ENCODE measurements around the gene LDLRAD3.

- TF ChIP-seq EZH2phosphoT487 (IDR thresholded peaks at IDR 0.05; ENCODE audit: borderline replicate concordance, low read length) (no peak), CTCF (conservative IDR thresholded peaks at IDR 0.05; ENCODE audit: low read depth, low read length) (no peak), EZH2 (IDR thresholded peaks at IDR 0.05; ENCODE audit: low read length, unreplicated experiment) (no peak)
Measured at GRCh38 chr11:36164506-36165250, 220.8 kb downstream of the LDLRAD3 start.

All from PC-3 (cell line).